Upper lobe of right lung (tissue), 1 donor: ENCODE results near the gene TRMT61A. TPM values are rescaled to one million over a fixed set of nuclear protein-coding genes. Genes with fewer than 3 reads are reported as not detected.
A peak's percentile ranks its signal among the peaks of the same experiment; 100 is the strongest.

Experiments
- ATAC-seq: fragments of 200-7000 bp; cut with Tn5 transposase; one replicate; pipeline ENCODE4 v1.9.1; 2020; ENCODE audit warnings: mild to moderate bottlenecking, moderate library complexity
- DNase-seq: peaks from one replicate; pipeline ENCODE4 v3.0.0-alpha.2; 2020
- H3K27ac ChIP-seq: fragments of 200-600 bp; one replicate; pipeline ENCODE4 v1.8.0; 2022
- H3K27me3 ChIP-seq: fragments of 200-600 bp; one replicate; pipeline ENCODE4 v1.8.0; 2022; ENCODE audit warnings: mild to moderate bottlenecking
- H3K36me3 ChIP-seq: fragments of 200-600 bp; one replicate; pipeline ENCODE4 v1.8.0; 2022
- H3K4me1 ChIP-seq: fragments of 200-600 bp; one replicate; pipeline ENCODE4 v1.8.0; 2022
- H3K4me3 ChIP-seq: fragments of 200-600 bp; one replicate; pipeline ENCODE4 v1.8.0; 2022; ENCODE audit warnings: mild to moderate bottlenecking
- H3K9me3 ChIP-seq: fragments of 200-600 bp; one replicate; pipeline ENCODE4 v1.8.0; 2022
- CTCF ChIP-seq: fragments of 200-600 bp; IDR thresholded peaks from one replicate; pipeline ENCODE4 v1.8.0; 2022; ENCODE audit warnings: antibody characterized with exemption
- intact Hi-C: fragments of 100-400 bp; cut with DNase I; formaldehyde crosslinking; loops from one replicate; pipeline ENCODE4 v1.11.0; 2022
- total RNA-seq: library from RNA; stranded (reverse); fragmentation: NEBNext Ultra II Directional; extraction: Animal tissue kit (Norgen Biotek cat#: 25700); gene quantifications from one replicate; pipeline ENCODE4 v1.2.1, GENCODE V29; 2021
- donor health status: DM: no; HTN: yes; CAD: no; lungs with severe emphysema.

Gene TRMT61A
- total RNA-seq, 1 donor from 2014 or later: 11.6 TPM

- intact Hi-C loops: loop anchor here (5.0 kb wide), 1 partner anchor 47 kb away; no protein-coding TSS in a partner anchor
- ATAC-seq (no peak), DNase-seq (no peak)
- Histone ChIP-seq H3K36me3 (no peaks in the 10 kb centered on the region), H3K27me3 (no peaks in the 10 kb centered on the region), H3K4me3 (no peak overlapping the region), H3K9me3 (no peaks in the 10 kb centered on the region), H3K4me1 (peaks cover 21% of the 10 kb centered on the region), H3K27ac (no peak overlapping the region)
- TF ChIP-seq CTCF: no peak
These were observed 20.6 kb downstream of the TRMT61A start for GRCh38 chr14:103549361-103550311.

GRCh38 chr14:103550451-103551337 is 21.7 kb downstream of the TRMT61A start:
- H3K4me1 ChIP-seq: peaks cover 21% of the 10 kb centered on the region
- ATAC-seq (peak; percentile 2), DNase-seq (peak; percentile 68)
- H3K4me3 ChIP-seq: peak overlapping the region; percentile 19
- no peaks in the 10 kb centered on the region for H3K27me3 ChIP-seq
- TF ChIP-seq CTCF: no peak
- no peaks in the 10 kb centered on the region for H3K36me3 ChIP-seq
- H3K9me3 ChIP-seq: no peaks in the 10 kb centered on the region
- intact Hi-C loops: no loop called here
- peak overlapping the region; percentile 78 for H3K27ac ChIP-seq

GRCh38 chr14:103551338-103551762 is 22.4 kb downstream of the TRMT61A start:
- intact Hi-C loops: no loop called here
- no peak for TF ChIP-seq CTCF
- H3K9me3 ChIP-seq: no peaks in the 10 kb centered on the region
- H3K36me3 ChIP-seq: no peaks in the 10 kb centered on the region
- peak overlapping the region; percentile 19 for H3K4me3 ChIP-seq
- no peaks in the 10 kb centered on the region for H3K27me3 ChIP-seq
- peak overlapping the region; percentile 78 for H3K27ac ChIP-seq
- peak; percentile 1 for ATAC-seq
- peak; percentile 69 for DNase-seq
- peaks cover 21% of the 10 kb centered on the region for H3K4me1 ChIP-seq

- peak overlapping the region; percentile 19 for H3K4me3 ChIP-seq
- H3K4me1 ChIP-seq: peaks cover 27% of the 10 kb centered on the region
- DNase-seq (peak; percentile 73), ATAC-seq (peak; percentile 76)
- intact Hi-C loops: no loop called here
- H3K36me3 ChIP-seq: peaks cover 3% of the 10 kb centered on the region
- peak overlapping the region; percentile 78 for H3K27ac ChIP-seq
- H3K27me3 ChIP-seq: no peaks in the 10 kb centered on the region
- TF ChIP-seq CTCF: no peak
- H3K9me3 ChIP-seq: no peaks in the 10 kb centered on the region
These were observed 23.2 kb downstream of the TRMT61A start for GRCh38 chr14:103552011-103552845.

- TF ChIP-seq CTCF: no peak
- Histone ChIP-seq H3K27me3 (no peaks in the 10 kb centered on the region), H3K4me3 (no peak overlapping the region), H3K27ac (peak overlapping the region; percentile 78), H3K4me1 (peaks cover 33% of the 10 kb centered on the region), H3K36me3 (peaks cover 9% of the 10 kb centered on the region), H3K9me3 (no peaks in the 10 kb centered on the region)
- intact Hi-C loops: no loop called here
- DNase-seq (no peak), ATAC-seq (no peak)
These were observed 23.8 kb downstream of the TRMT61A start for GRCh38 chr14:103552846-103553210.
